GM12891 (cell line): ENCODE data around the gene REELD1.

Experiments
- POLR2A ChIP-seq: IDR thresholded peaks from 2 replicates; pipeline ENCODE4 v1.6.1; 2011; ENCODE audit warnings: low read depth, low read length, control low read depth
- SPI1 ChIP-seq: IDR thresholded peaks from 2 replicates; pipeline ENCODE4 v1.6.1; 2011; ENCODE audit warnings: low read depth, low read length, control low read depth

DNA sequence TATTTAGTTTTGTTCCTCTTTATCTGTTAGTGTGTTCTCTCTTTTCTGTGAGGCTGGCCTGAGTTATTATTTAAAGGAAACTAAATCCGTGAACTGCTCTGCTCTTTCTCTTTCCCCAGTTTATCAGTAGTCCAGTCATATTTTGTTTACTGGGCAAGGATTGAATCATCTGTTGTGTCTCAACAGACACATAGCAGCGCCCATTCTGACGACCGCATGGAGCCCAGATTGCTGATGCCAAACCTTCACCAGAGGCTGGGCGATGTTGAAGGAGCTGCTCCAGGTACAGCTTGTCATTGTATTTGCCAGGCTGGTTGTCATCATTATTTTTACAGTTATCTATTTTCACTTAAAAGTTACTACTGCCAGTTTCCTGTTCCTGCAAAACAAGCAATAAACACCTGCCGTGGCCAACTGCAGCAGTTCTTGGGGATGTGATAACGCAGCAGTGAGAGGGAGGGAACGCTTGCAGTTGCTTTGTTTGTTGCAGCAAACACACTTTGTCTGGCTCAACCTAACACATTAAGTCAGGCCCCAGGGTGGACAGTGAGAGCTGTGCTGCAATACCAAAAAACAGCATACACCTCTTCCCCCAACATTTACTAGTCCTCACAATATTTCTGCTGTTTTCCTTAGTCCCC, 10.1 kb downstream of the REELD1 start:
- TF ChIP-seq POLR2A (no peak), SPI1 (no peak)
